ENCODE results near the gene RNF169. TPM values are rescaled to one million over a fixed set of nuclear protein-coding genes. Genes with fewer than 3 reads are reported as not detected.

The RNF169 gene
- total and polyA plus RNA-seq, 2 of the 4 experiments (the other 2 are of a cell fraction), result 3.6 to 23.3 TPM

DNA sequence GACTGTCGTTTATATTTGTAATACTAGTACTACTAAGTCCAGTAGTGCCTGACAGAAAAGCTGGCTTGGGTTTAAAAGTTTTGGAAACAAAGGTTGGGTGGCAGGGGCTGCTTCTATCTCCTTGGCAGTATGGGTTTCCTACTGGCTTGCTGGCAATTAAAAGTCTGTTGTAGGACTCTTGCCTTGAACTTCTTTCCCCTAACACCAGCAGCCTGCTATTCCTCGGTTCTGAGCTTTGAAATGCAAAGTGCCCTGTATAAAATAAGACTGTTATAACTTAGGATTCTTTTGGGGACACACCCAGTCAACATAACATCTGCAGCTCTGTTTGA, 1.3 kb downstream of the RNF169 start:
- Histone ChIP-seq H4K8ac (ENCODE audit: low read depth in 2 of 2, low read length in 2 of 2) (peak overlapping the region in 1 of 2 experiments; percentile 80; a peak in 1 of 4 replicates), H3K4me1 (ENCODE audit: control insufficient read depth, insufficient read depth, low read length) (peaks cover 8% of the 10 kb centered on the region; the same call in 1 of the 2 replicates), H3K9ac (ENCODE audit: low read depth, low read length) (peak overlapping the region; percentile 89), H2BK20ac (ENCODE audit: low read depth, low read length) (no peak overlapping the region), H3K14ac (replicated peaks; ENCODE audit: low read depth, low read length) (peak overlapping the region; percentile 93), H2AK5ac (ENCODE audit: low read depth, low read length) (no peak overlapping the region), H4K91ac (ENCODE audit: insufficient read depth, low read depth, low read length) (no peak overlapping the region), H2BK15ac (ENCODE audit: low read depth, low read length) (no peak overlapping the region), H3K4ac (ENCODE audit: low read depth, low read length) (peak overlapping the region; percentile 88; the same call in 1 of the 2 replicates), H4K20me1 (ENCODE audit: insufficient read depth, low read length) (peaks cover 9% of the 10 kb centered on the region), H3K9me3 (ENCODE audit: control insufficient read depth, insufficient read depth, low read length) (no peaks in the 10 kb centered on the region), H3K27ac (ENCODE audit: insufficient read depth, low read length) (0 out of 2 replicates have a peak overlapping the region, but pooled peaks have one; percentile 24), H3K36me3 (ENCODE audit: control insufficient read depth, insufficient read depth, low read length) (no peaks in the 10 kb centered on the region), H3K56ac (ENCODE audit: extremely low read depth, insufficient read depth, low read length) (no peak overlapping the region), H3K4me3 (ENCODE audit: insufficient read depth, low read depth, low read length) (peak overlapping the region; percentile 90), H3K23ac (ENCODE audit: low read depth, low read length) (0 out of 2 replicates have a peak overlapping the region, but pooled peaks have one; percentile 90), H2AFZ (replicated peaks; ENCODE audit: low read length, poor library complexity) (no peak overlapping the region), H3K27me3 (ENCODE audit: control insufficient read depth, insufficient read depth, low read length) (no peaks in the 10 kb centered on the region), H2BK120ac (ENCODE audit: low read depth, low read length) (no peak overlapping the region), H3K79me1 (ENCODE audit: low read depth in 1 of 2, low read length in 2 of 2) (peaks cover 4 to 22% of the 10 kb centered on the region in 2 experiments; a peak in 2 of 4 replicates), H3K4me2 (ENCODE audit: low read depth, low read length) (peak overlapping the region; percentile 91), H2BK5ac (ENCODE audit: low read depth, low read length, poor library complexity, severe bottlenecking) (no peak overlapping the region), H4K5ac (ENCODE audit: low read depth, low read length) (no peak overlapping the region), H2AK9ac (replicated peaks; ENCODE audit: low read depth, low read length, poor library complexity) (peak overlapping the region; percentile 95), H3K9me1 (ENCODE audit: insufficient read depth, low read length) (no peaks in the 10 kb centered on the region; the same call in 1 of the 2 replicates), H3K18ac (ENCODE audit: low read depth, low read length) (peak overlapping the region; percentile 16; the same call in 1 of the 2 replicates)
- TF ChIP-seq CHD1 (IDR thresholded peaks at IDR 0.05; ENCODE audit: low read depth, low read length) (no peak), POLR2A (IDR thresholded peaks at IDR 0.05; ENCODE audit: low read depth, low read length) (no peak), BHLHE40 (IDR thresholded peaks at IDR 0.05; ENCODE audit: low read depth, low read length) (no peak), NFE2L2 (IDR thresholded peaks at IDR 0.05; ENCODE audit: low read depth, low read length) (no peak), MXI1 (IDR thresholded peaks at IDR 0.05; ENCODE audit: borderline replicate concordance, low read depth, low read length) (no peak), RAD21 (IDR thresholded peaks at IDR 0.05; ENCODE audit: low read length) (no peak), RCOR1 (IDR thresholded peaks at IDR 0.05; ENCODE audit: insufficient replicate concordance, low read length) (no peak), SMC3 (IDR thresholded peaks at IDR 0.05; ENCODE audit: low read depth, low read length) (no peak), CEBPB (IDR thresholded peaks at IDR 0.05; ENCODE audit: low read depth, low read length) (no peak), MAFK (IDR thresholded peaks at IDR 0.05; ENCODE audit: low read depth, low read length) (no peak)
- TF ChIP-seq, protein P1, sequence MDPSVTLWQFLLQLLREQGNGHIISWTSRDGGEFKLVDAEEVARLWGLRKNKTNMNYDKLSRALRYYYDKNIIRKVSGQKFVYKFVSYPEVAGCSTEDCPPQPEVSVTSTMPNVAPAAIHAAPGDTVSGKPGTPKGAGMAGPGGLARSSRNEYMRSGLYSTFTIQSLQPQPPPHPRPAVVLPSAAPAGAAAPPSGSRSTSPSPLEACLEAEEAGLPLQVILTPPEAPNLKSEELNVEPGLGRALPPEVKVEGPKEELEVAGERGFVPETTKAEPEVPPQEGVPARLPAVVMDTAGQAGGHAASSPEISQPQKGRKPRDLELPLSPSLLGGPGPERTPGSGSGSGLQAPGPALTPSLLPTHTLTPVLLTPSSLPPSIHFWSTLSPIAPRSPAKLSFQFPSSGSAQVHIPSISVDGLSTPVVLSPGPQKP (IDR thresholded peaks at IDR 0.05; ENCODE audit: borderline replicate concordance, low read depth, low read length), result no peak
- TF ChIP-seq, protein P2, sequence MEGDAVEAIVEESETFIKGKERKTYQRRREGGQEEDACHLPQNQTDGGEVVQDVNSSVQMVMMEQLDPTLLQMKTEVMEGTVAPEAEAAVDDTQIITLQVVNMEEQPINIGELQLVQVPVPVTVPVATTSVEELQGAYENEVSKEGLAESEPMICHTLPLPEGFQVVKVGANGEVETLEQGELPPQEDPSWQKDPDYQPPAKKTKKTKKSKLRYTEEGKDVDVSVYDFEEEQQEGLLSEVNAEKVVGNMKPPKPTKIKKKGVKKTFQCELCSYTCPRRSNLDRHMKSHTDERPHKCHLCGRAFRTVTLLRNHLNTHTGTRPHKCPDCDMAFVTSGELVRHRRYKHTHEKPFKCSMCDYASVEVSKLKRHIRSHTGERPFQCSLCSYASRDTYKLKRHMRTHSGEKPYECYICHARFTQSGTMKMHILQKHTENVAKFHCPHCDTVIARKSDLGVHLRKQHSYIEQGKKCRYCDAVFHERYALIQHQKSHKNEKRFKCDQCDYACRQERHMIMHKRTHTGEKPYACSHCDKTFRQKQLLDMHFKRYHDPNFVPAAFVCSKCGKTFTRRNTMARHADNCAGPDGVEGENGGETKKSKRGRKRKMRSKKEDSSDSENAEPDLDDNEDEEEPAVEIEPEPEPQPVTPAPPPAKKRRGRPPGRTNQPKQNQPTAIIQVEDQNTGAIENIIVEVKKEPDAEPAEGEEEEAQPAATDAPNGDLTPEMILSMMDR (conservative IDR thresholded peaks at IDR 0.05; ENCODE audit: low read depth, low read length), result no peak
- ChIA-PET POLR2A (ENCODE audit: unreplicated experiment) (interaction anchor here (0.7 kb wide), 1 partner anchor 643 kb away, joined by 20 read pairs; no protein-coding TSS in a partner anchor), CTCF (no interaction called here)
- in situ Hi-C loops (cut with MboI; ENCODE audit: low sequenced_read_pairs) (no loop called here), intact Hi-C loops (cut with micrococcal nuclease) (loop anchor here (2.0 to 5.0 kb wide), 2 partner anchors 25 to 67 kb away; no protein-coding TSS in a partner anchor), dilution Hi-C loops (cut with HindIII; ENCODE audit: low sequenced_read_pairs, unreplicated experiment) (loop anchor here (25.0 kb wide), 1 partner anchor 138 kb away; no protein-coding TSS in a partner anchor)
- no peak for ATAC-seq (ENCODE audit: low read depth)
- BruUV-seq (replicated peaks), result TSS peak; percentile 68
- no CpG with 5 or more reads among the region's 2 CpGs for WGBS, 2 experiments (ENCODE audit: extremely low coverage in 2 of 2, insufficient read length in 1 of 2)
- DNase-seq, result no peak
